Uterus (tissue), 2 donors: Measurements from ENCODE around the gene PDE3B.

Experiments used
- CTCF ChIP-seq, 4 experiments: fragments of 200-600 bp in 2 of 4; fragments of 450-650 bp in 2 of 4; sonication (generic) in 2 of 4; IDR thresholded peaks; one replicate each; pipeline ENCODE4 v1.5.1; 2016 to 2019; ENCODE audit warnings: antibody characterized with exemption in 4 of 4, mild to moderate bottlenecking in 2 of 4, moderate library complexity in 1 of 4
- POLR2A ChIP-seq, 2 donors: fragments of 450-650 bp; IDR thresholded peaks; one replicate each; pipeline ENCODE4 v1.6.1; 2016; ENCODE audit warnings: antibody characterized with exemption in 2 of 2, mild to moderate bottlenecking in 1 of 2, moderate library complexity in 1 of 2

GRCh38 chr11:14657841-14658240, 14.2 kb downstream of the PDE3B start:
- TF ChIP-seq CTCF (IDR thresholded peaks at IDR 0.05) (no peak), POLR2A (IDR thresholded peaks at IDR 0.05) (no peak)
